Colonic mucosa (tissue), 4 donors: Measurements from ENCODE around the gene LIPG. TPM values are rescaled to one million over a fixed set of nuclear protein-coding genes. Genes with fewer than 3 reads are reported as not detected.
A peak's percentile ranks its signal among the peaks of the same experiment; 100 is the strongest.

Source experiments
- DNase-seq: peaks from one replicate; pipeline ENCODE4 v3.0.0-alpha.2; 2020
- H3K27ac ChIP-seq: fragments of 200-600 bp; one replicate; pipeline ENCODE4 v1.8.0; 2021
- H3K27me3 ChIP-seq: fragments of 200-600 bp; one replicate; pipeline ENCODE4 v1.8.0; 2021
- H3K36me3 ChIP-seq: fragments of 200-600 bp; one replicate; pipeline ENCODE4 v1.8.0; 2021
- H3K4me1 ChIP-seq: fragments of 200-600 bp; one replicate; pipeline ENCODE4 v1.8.0; 2021; ENCODE audit warnings: mild to moderate bottlenecking
- H3K4me3 ChIP-seq: fragments of 200-600 bp; one replicate; pipeline ENCODE4 v1.8.0; 2021
- H3K9ac ChIP-seq, 2 donors: one replicate each; pipeline ENCODE4 v1.7.0; 2013; ENCODE audit warnings: control low read depth in 2 of 2, low read depth in 2 of 2, low read length in 2 of 2
- H3K9me3 ChIP-seq: fragments of 200-600 bp; one replicate; pipeline ENCODE4 v1.8.0; 2021
- intact Hi-C: fragments of 100-400 bp; cut with DNase I; formaldehyde crosslinking; loops from one replicate; pipeline ENCODE4 v1.14.1; 2022
- total RNA-seq, 2 donors: library from RNA; stranded (reverse); fragmentation: NEBNext Ultra II Directional in 1 of 2; extraction: Animal tissue kit (Norgen Biotek cat#: 25700) in 1 of 2; gene quantifications; one replicate each; pipeline ENCODE4 v1.2.1, GENCODE V29; 2021
- TF ChIP-seq, protein P1 (sequence below): fragments of 200-600 bp; IDR thresholded peaks from one replicate; pipeline ENCODE4 v1.8.0; 2022; ENCODE audit warnings: antibody characterized with exemption, mild to moderate bottlenecking
- donor health status: healthy.
- donor health status: DM: no; HTN: no; CAD: no.
- donor health status: DM: no; HTN: no; CAD: no.

LIPG gene
- total RNA-seq, 2 donors from 2014 or later = 25.5 to 32.1 TPM

DNA sequence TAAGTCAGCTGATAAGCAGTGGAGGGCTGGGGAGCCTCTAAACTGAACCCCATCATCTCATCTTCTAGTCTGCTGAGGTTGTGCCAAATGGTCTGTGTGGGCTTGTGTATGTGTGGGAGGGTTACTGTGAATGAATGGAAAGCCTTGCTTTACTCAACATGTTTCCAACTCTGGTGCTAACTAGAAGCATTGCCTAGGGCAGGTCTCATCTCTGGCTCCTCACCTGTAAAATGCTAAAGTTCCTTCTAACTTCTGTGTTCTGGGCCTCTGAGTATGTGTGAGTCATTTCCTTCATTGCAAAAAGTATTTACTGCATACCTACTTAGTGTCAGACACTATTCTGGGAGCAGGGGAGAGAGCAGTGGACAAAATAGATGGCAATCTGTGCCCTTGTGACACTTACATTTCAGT is 1.3 kb downstream of the LIPG start:
- Histone ChIP-seq H3K36me3 (no peaks in the 10 kb centered on the region), H3K9me3 (no peaks in the 10 kb centered on the region), H3K9ac (peak overlapping the region in 1 of 2 donors; percentile 77), H3K4me3 (peak overlapping the region; percentile 45), H3K4me1 (peaks cover 6% of the 10 kb centered on the region), H3K27me3 (no peaks in the 10 kb centered on the region), H3K27ac (peak overlapping the region; percentile 51)
- intact Hi-C loops = loop anchor here (5.0 kb wide), 1 partner anchor 294 kb away; no protein-coding TSS in a partner anchor
- TF ChIP-seq, protein P1, sequence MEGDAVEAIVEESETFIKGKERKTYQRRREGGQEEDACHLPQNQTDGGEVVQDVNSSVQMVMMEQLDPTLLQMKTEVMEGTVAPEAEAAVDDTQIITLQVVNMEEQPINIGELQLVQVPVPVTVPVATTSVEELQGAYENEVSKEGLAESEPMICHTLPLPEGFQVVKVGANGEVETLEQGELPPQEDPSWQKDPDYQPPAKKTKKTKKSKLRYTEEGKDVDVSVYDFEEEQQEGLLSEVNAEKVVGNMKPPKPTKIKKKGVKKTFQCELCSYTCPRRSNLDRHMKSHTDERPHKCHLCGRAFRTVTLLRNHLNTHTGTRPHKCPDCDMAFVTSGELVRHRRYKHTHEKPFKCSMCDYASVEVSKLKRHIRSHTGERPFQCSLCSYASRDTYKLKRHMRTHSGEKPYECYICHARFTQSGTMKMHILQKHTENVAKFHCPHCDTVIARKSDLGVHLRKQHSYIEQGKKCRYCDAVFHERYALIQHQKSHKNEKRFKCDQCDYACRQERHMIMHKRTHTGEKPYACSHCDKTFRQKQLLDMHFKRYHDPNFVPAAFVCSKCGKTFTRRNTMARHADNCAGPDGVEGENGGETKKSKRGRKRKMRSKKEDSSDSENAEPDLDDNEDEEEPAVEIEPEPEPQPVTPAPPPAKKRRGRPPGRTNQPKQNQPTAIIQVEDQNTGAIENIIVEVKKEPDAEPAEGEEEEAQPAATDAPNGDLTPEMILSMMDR = no peak
- no peak for DNase-seq

DNA sequence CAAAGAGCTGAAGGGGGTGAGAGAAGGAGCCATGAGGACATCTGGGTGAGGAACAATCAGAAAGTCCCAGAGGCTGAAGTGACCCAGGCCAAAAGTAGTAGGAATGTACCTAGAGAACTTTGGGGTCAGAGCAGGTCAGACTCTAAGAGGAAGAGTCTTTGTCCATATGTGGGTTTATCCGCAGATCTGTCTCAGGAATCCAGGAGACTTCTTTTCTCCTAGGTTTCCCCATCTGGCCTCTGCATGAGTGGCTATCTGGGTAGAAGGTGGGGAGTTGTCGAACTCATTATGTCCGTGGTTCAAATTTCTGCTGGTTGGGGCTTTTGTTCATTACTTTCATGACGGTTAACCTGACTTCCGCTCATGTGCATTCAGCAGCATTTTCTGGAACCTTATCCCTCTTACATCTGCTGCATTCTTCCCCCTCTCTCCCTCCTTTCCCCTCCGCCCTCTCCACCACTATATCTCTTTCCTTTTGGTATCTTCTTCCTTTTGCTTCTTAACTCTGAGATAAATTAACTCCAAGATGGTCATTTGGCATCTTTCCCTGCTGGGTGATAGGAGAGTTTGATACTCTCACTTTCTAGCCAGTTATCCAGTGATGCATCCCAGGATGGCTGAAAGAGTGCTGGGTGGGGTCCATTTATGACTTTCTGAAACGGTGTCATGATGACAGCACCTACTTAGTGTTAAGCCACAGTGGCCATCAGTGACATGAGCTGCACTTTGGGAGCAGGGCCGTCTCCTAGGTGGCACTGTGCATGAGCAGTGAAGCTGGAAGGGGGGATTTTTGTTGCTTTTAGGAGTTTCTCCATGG is 2.1 kb downstream of the LIPG start:
- no peak for DNase-seq
- H3K9ac ChIP-seq = peak overlapping the region in 1 of 2 donors; percentile 77
- H3K4me1 ChIP-seq = peaks cover 6% of the 10 kb centered on the region
- intact Hi-C loops = loop anchor here (5.0 kb wide), 1 partner anchor 293 kb away; no protein-coding TSS in a partner anchor
- H3K36me3 ChIP-seq = no peaks in the 10 kb centered on the region
- peak overlapping the region; percentile 45 for H3K4me3 ChIP-seq
- H3K27me3 ChIP-seq = no peaks in the 10 kb centered on the region
- TF ChIP-seq, protein P1 = no peak
- H3K9me3 ChIP-seq = no peaks in the 10 kb centered on the region
- H3K27ac ChIP-seq = no peak overlapping the region

DNA sequence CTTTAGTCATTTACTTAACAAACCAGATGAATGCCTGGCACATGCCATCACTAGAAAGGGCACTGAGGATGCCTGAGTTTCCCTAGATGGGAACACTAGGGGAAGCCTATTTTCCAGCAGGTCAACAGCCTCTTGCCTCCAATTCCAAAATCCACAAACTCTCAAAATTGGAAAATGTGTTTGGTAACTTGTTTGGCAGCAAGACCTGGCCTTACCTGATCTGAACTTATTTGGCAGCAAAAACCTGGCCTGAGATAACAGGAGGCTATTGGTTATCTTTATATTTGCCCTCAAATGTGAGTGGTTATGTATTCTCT is 2.6 kb downstream of the LIPG start:
- Histone ChIP-seq H3K9ac (no peak overlapping the region), H3K27me3 (no peaks in the 10 kb centered on the region), H3K9me3 (no peaks in the 10 kb centered on the region), H3K4me1 (peaks cover 6% of the 10 kb centered on the region), H3K4me3 (peak overlapping the region; percentile 45), H3K36me3 (no peaks in the 10 kb centered on the region), H3K27ac (no peak overlapping the region)
- TF ChIP-seq, protein P1 = no peak
- intact Hi-C loops = loop anchor here (5.0 kb wide), 1 partner anchor 293 kb away; no protein-coding TSS in a partner anchor
- DNase-seq = no peak

DNA sequence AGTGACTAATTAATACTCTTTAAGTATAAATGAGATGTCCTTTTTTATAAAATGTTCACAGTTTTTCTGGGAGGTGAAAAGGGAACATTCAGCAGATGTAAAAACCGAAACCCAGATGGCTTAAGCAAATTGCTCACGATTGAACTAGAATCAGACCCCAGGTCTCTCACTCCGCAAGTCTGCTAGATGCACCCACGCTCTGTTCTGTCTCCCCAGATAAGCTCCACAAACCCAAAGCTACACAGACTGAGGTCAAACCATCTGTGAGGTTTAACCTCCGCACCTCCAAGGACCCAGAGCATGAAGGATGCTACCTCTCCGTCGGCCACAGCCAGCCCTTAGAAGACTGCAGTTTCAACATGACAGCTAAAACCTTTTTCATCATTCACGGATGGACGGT is 3.2 kb downstream of the LIPG start:
- Histone ChIP-seq H3K9ac (no peak overlapping the region), H3K9me3 (no peaks in the 10 kb centered on the region), H3K36me3 (no peaks in the 10 kb centered on the region), H3K4me3 (no peak overlapping the region), H3K27me3 (no peaks in the 10 kb centered on the region), H3K4me1 (peaks cover 6% of the 10 kb centered on the region), H3K27ac (no peak overlapping the region)
- no peak for DNase-seq
- TF ChIP-seq, protein P1 = no peak
- intact Hi-C loops = no loop called here

DNA sequence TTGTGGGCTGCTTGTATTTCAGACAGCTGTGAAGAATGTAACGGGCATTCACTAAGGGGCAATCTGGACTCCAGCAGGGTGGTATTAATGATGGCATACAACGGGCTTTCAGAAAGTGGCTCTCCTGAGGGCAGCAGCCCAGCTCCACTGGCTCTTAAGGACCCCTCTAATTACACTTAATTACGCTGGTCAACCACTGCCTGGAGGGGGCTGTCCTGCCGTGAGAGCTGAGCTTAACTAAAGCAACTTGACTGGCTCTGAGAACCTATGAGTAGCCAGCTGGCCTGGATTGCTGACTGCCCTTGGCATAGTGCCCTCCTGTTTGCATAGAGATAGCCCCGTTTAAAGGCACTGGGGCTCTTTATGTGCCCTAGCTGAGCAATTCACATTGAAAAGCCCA is 3.8 kb downstream of the LIPG start:
- Histone ChIP-seq H3K27me3 (no peaks in the 10 kb centered on the region), H3K9ac (no peak overlapping the region), H3K36me3 (no peaks in the 10 kb centered on the region), H3K27ac (no peak overlapping the region), H3K4me1 (peaks cover 6% of the 10 kb centered on the region), H3K4me3 (no peak overlapping the region), H3K9me3 (no peaks in the 10 kb centered on the region)
- intact Hi-C loops = no loop called here
- DNase-seq = no peak
- TF ChIP-seq, protein P1 = no peak
